Keratinocyte (primary cell): Measurements from ENCODE around the gene LCE1C. TPM values are rescaled to one million over a fixed set of nuclear protein-coding genes. Genes with fewer than 3 reads are reported as not detected.

Experiments used
- DNase-seq: peaks from one replicate; pipeline ENCODE4 v3.0.0-alpha.2; 2011; ENCODE audit warnings: low read depth, missing footprints, low spot score
- FAIRE-seq: peaks from 2 replicates; lab custom pipeline; 2011; peaks lifted over from hg19 to GRCh38; lab: Jason Lieb, UNC
- H2AFZ ChIP-seq: 2 replicates; pipeline ENCODE4 v1.6.0; 2012; ENCODE audit warnings: low read length, control low read depth, inconsistent platforms; ENCODE audit not compliant: control insufficient read depth
- H3K27ac ChIP-seq: 2 replicates; pipeline ENCODE4 v1.5.1; 2011; ENCODE audit warnings: low read length; ENCODE audit not compliant: control insufficient read depth, insufficient read depth
- H3K27me3 ChIP-seq: 3 replicates; pipeline ENCODE4 v1.6.0; 2011; ENCODE audit warnings: low read length; ENCODE audit not compliant: control insufficient read depth, insufficient read depth; ENCODE audit errors: extremely low read depth
- H3K36me3 ChIP-seq, 2 experiments: 2 replicates in 1 of 2; 3 replicates in 1 of 2; pipeline ENCODE4 v1.5.1; 2011; ENCODE audit warnings: low read length in 2 of 2, mild to moderate bottlenecking in 1 of 2; ENCODE audit not compliant: control insufficient read depth in 2 of 2, insufficient read depth in 2 of 2; ENCODE audit errors: extremely low read depth in 1 of 2
- H3K4me1 ChIP-seq: 3 replicates; pipeline ENCODE4 v1.5.1; 2011; ENCODE audit warnings: low read length; ENCODE audit not compliant: control insufficient read depth, insufficient read depth; ENCODE audit errors: extremely low read depth
- H3K4me2 ChIP-seq: 3 replicates; pipeline ENCODE4 v1.6.0; 2011; ENCODE audit warnings: low read depth, low read length; ENCODE audit not compliant: control insufficient read depth, insufficient read depth; ENCODE audit errors: extremely low read depth
- H3K4me3 ChIP-seq, 3 experiments: fragments of 200-600 bp in 1 of 3; sonication (generic) in 1 of 3; 2 replicates in 2 of 3; 3 replicates in 1 of 3; pipeline ENCODE4 v1.5.1; 2011 to 2016; ENCODE audit warnings: low read length in 3 of 3, mild to moderate bottlenecking in 3 of 3, control low read depth in 2 of 3, inconsistent platforms in 1 of 3, low read depth in 1 of 3, mixed read lengths in 1 of 3, mixed run types in 1 of 3, moderate library complexity in 1 of 3; ENCODE audit not compliant: control insufficient read depth in 2 of 3, insufficient read depth in 2 of 3; ENCODE audit errors: extremely low read depth in 1 of 3
- H3K79me2 ChIP-seq: 2 replicates; pipeline ENCODE4 v1.6.0; 2012; ENCODE audit warnings: low read length; ENCODE audit not compliant: control insufficient read depth, insufficient read depth
- H3K9ac ChIP-seq: 3 replicates; pipeline ENCODE4 v1.6.0; 2011; ENCODE audit warnings: low read length; ENCODE audit not compliant: control insufficient read depth, insufficient read depth; ENCODE audit errors: extremely low read depth
- H3K9me1 ChIP-seq: 3 replicates; pipeline ENCODE4 v1.6.0; 2011; ENCODE audit warnings: low read length; ENCODE audit not compliant: control insufficient read depth, insufficient read depth; ENCODE audit errors: extremely low read depth
- H3K9me3 ChIP-seq: 2 replicates; pipeline ENCODE4 v1.5.1; 2012; ENCODE audit warnings: low read depth, low read length; ENCODE audit not compliant: control insufficient read depth
- H4K20me1 ChIP-seq: 3 replicates; pipeline ENCODE4 v1.6.0; 2011; ENCODE audit warnings: low read length; ENCODE audit not compliant: control insufficient read depth, insufficient read depth; ENCODE audit errors: extremely low read depth
- CTCF ChIP-seq, 3 experiments: IDR thresholded peaks in 1 of 3; conservative IDR thresholded peaks in 1 of 3; optimal IDR thresholded peaks in 1 of 3; 2 replicates in 2 of 3; 3 replicates in 1 of 3; pipeline versions ENCODE3 to v1.5.1; 2011; ENCODE audit warnings: low read length in 3 of 3, mild to moderate bottlenecking in 3 of 3, moderate library complexity in 2 of 3, control low read depth in 1 of 3, inconsistent platforms in 1 of 3; ENCODE audit not compliant: insufficient read depth in 2 of 3; ENCODE audit errors: extremely low read depth in 1 of 3
- EZH2 ChIP-seq: IDR thresholded peaks from one replicate; pipeline ENCODE4 v1.6.1; 2012; ENCODE audit warnings: inconsistent platforms, mild to moderate bottlenecking, low read length, moderate library complexity
- dilution Hi-C: fragments of 300-500 bp; cut with MboI; formaldehyde crosslinking; loops from one replicate; pipeline ENCODE4 v1.7.0; 2020; ENCODE audit warnings: low sequenced_read_pairs; ENCODE audit not compliant: extremely low pct_ligation_motif_present
- polyA plus RNA-seq, 5 experiments: library from polyadenylated mRNA; depleted of rRNA in 3 of 5; stranded (reverse) in 3 of 5; stranded (forward) in 1 of 5; unstranded in 1 of 5; fragments of >200 nt; gene quantifications; 1 replicate in 1 of 5; 2 replicates in 3 of 5; 3 replicates in 1 of 5; pipeline versions ENCODE4 v1.2.1 to v1.2.3, GENCODE V29; 2011 to 2012; ENCODE audit warnings: missing spikeins in 2 of 5, low read depth in 1 of 5, low replicate concordance in 1 of 5

The LCE1C gene
- polyA plus RNA-seq, 1 donor (not counting 4 experiments of a cell fraction or from before 2014, with no cell fraction given), result 1.8 TPM

DNA sequence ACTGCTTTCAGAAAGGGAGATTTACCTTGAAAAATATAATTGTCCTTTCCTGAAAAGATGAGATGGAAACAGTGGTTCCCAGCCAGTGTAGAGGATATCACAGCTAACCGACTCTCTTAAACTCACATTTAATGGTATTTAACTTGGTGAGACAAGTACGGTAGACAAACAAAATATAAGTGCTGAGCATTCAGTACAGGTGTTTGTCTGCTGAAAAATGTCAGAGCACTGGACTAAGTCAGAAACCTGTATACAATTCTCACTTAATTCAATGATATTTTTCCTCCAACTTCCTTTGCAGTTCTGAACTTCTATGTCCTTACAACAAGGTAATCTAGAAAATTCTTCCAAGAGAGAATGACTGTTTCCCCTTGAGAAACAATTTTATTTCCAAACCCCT lies 5.2 kb upstream of the LCE1C start, which contains the start of gene LCE1B:
Gene LCE1B, plus strand, starts transcription at position 301 of the 400 bp plus-strand sequence. CDS start 476 bp downstream, outside the sequence.
- H3K4me3 ChIP-seq, result no peak within 1 kb of the TSS
- no peaks in the 10 kb centered on the region for H3K79me2 ChIP-seq
- dilution Hi-C loops, result no loop called here
- H3K9me3 ChIP-seq, result no peaks in the 10 kb centered on the region
- H3K4me2 ChIP-seq, result peak within 1 kb of the TSS; percentile 25
- FAIRE-seq (peak; percentile 58), DNase-seq (no peak)
- no peaks in the 10 kb centered on the region for H3K27me3 ChIP-seq
- TF ChIP-seq EZH2 (no peak), CTCF (optimal IDR thresholded peaks at IDR 0.05 in 1 of 3, IDR thresholded peaks at IDR 0.05 in 1 of 3, conservative IDR thresholded peaks at IDR 0.05 in 1 of 3; ENCODE audit: extremely low read depth in 1 of 3, insufficient read depth in 2 of 3, low read length in 3 of 3) (no peak)
- H2AFZ ChIP-seq, result peak within 1 kb of the TSS; percentile 24
- H4K20me1 ChIP-seq, result no peaks in the 10 kb centered on the region
- H3K27ac ChIP-seq, result no peak within 1 kb of the TSS
- H3K9me1 ChIP-seq, result no peaks in the 10 kb centered on the region
- peaks cover 14% of the 10 kb centered on the region for H3K4me1 ChIP-seq
- no peak within 1 kb of the TSS for H3K9ac ChIP-seq
- no peaks in the 10 kb centered on the region for H3K36me3 ChIP-seq

DNA sequence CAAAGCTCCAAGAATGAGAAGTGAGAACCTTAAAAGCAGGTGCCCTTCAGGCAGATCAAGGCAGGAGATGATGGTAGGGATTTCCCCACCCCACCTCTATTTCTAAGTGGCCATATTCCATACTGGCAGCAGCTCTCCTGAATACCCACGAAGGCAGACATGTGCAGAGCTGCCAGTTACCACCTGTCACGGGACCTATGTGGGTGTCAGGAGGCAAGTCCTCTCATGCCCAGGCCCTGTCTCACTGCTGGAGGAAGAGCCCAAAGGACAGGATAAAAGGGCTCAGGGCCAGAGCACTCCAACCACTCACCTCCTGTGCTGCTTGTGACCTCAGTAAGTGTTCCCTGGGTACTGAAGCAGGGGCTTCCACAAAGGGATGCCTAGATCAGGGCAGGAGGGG lies 4.6 kb upstream of the LCE1C start:
- peak overlapping the region; percentile 25 for H3K4me2 ChIP-seq
- H3K9ac ChIP-seq, result no peak overlapping the region
- DNase-seq (no peak), FAIRE-seq (peak; percentile 93)
- H3K9me3 ChIP-seq, result no peaks in the 10 kb centered on the region
- no peak for TF ChIP-seq CTCF (optimal IDR thresholded peaks at IDR 0.05 in 1 of 3, IDR thresholded peaks at IDR 0.05 in 1 of 3, conservative IDR thresholded peaks at IDR 0.05 in 1 of 3; ENCODE audit: extremely low read depth in 1 of 3, insufficient read depth in 2 of 3, low read length in 3 of 3)
- TF ChIP-seq EZH2, result no peak
- H4K20me1 ChIP-seq, result no peaks in the 10 kb centered on the region
- no peak overlapping the region for H3K27ac ChIP-seq
- peak overlapping the region; percentile 24 for H2AFZ ChIP-seq
- no peaks in the 10 kb centered on the region for H3K36me3 ChIP-seq
- peaks cover 20% of the 10 kb centered on the region for H3K4me1 ChIP-seq
- H3K9me1 ChIP-seq, result no peaks in the 10 kb centered on the region
- dilution Hi-C loops, result no loop called here
- H3K79me2 ChIP-seq, result no peaks in the 10 kb centered on the region
- H3K27me3 ChIP-seq, result no peaks in the 10 kb centered on the region
- no peak overlapping the region for H3K4me3 ChIP-seq
